Measurements from ENCODE around the gene NFKB1.

NFKB1 gene

DNA sequence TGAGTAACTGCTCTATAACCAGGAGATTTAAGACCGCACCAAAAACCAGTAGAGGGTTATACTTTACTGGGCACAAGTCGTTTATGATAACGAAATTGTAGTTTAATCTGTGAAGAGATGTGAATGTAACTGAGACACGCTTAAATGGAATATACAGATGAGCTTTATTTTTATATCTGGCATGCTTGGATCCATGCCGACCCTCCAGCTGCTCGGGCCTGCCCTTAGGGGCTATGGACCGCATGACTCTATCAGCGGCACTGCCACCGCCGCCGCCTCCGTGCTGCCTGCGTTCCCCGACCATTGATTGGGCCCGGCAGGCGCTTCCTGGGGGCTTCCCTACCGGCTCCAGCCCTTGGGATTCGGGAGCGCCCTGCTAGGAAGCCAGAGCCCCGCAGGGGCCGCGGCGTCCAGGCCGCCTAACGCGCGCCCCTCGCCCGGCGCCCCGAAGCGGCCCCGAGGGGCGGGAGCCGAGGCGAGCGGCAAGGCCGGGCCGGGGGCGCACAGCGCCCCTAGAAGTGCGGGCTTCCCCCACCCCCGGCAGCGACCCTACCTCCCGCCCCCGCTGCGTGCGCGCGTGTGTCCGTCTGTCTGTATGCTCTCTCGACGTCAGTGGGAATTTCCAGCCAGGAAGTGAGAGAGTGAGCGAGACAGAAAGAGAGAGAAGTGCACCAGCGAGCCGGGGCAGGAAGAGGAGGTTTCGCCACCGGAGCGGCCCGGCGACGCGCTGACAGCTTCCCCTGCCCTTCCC lies at the start of gene NFKB1:
Gene NFKB1 (plus strand): TSS at position 664 of the 751 bp plus-strand sequence. CDS start 24,160 bp downstream, outside the sequence.
- Histone ChIP-seq H3K27me3 (ENCODE audit: insufficient read depth, low read length) (no peaks in the 10 kb centered on the region), H3K36me3 (ENCODE audit: insufficient read depth, low read length) (no peaks in the 10 kb centered on the region), H3K27ac (ENCODE audit: low read depth, low read length, poor library complexity, severe bottlenecking) (peak within 1 kb of the TSS; percentile 89), H2AFZ (ENCODE audit: low read length) (peak within 1 kb of the TSS; percentile 44), H3K4me2 (ENCODE audit: low read length) (peak within 1 kb of the TSS; percentile 81), H3K79me2 (ENCODE audit: insufficient read depth, low read length) (peaks cover 36% of the 10 kb centered on the region), H3K9ac (ENCODE audit: low read length) (peak within 1 kb of the TSS; percentile 99), H4K20me1 (ENCODE audit: insufficient read depth, low read length) (0 out of 2 replicates have a peak, but pooled peaks cover 2% of the 10 kb centered on the region), H3K9me3 (ENCODE audit: low read length) (no peaks in the 10 kb centered on the region), H3F3A (ENCODE audit: insufficient read depth, low read length) (no peaks in the 10 kb centered on the region), H3K4me1 (ENCODE audit: insufficient read depth, low read length, severe bottlenecking) (peaks cover 47% of the 10 kb centered on the region), H3K4me3 (ENCODE audit: low read depth, low read length, poor library complexity, severe bottlenecking) (peak within 1 kb of the TSS; percentile 82), H3K9me2 (ENCODE audit: low read depth, low read length) (no peaks in the 10 kb centered on the region)
- TF ChIP-seq, protein P1, sequence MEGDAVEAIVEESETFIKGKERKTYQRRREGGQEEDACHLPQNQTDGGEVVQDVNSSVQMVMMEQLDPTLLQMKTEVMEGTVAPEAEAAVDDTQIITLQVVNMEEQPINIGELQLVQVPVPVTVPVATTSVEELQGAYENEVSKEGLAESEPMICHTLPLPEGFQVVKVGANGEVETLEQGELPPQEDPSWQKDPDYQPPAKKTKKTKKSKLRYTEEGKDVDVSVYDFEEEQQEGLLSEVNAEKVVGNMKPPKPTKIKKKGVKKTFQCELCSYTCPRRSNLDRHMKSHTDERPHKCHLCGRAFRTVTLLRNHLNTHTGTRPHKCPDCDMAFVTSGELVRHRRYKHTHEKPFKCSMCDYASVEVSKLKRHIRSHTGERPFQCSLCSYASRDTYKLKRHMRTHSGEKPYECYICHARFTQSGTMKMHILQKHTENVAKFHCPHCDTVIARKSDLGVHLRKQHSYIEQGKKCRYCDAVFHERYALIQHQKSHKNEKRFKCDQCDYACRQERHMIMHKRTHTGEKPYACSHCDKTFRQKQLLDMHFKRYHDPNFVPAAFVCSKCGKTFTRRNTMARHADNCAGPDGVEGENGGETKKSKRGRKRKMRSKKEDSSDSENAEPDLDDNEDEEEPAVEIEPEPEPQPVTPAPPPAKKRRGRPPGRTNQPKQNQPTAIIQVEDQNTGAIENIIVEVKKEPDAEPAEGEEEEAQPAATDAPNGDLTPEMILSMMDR (IDR thresholded peaks at IDR 0.05; ENCODE audit: low read length): no peak
- no peak for TF ChIP-seq EZH2 (IDR thresholded peaks at IDR 0.05; ENCODE audit: borderline replicate concordance, low read length)

GRCh38 chr4:102452854-102453253 lies 48.3 kb upstream of the NFKB1 start:
- Histone ChIP-seq H3K27me3 (ENCODE audit: insufficient read depth, low read length) (no peaks in the 10 kb centered on the region), H3K9me2 (ENCODE audit: low read depth, low read length) (no peaks in the 10 kb centered on the region), H3K79me2 (ENCODE audit: insufficient read depth, low read length) (no peaks in the 10 kb centered on the region), H3K9me3 (ENCODE audit: low read length) (no peaks in the 10 kb centered on the region), H3K4me2 (ENCODE audit: low read length) (no peak overlapping the region), H2AFZ (ENCODE audit: low read length) (no peak overlapping the region), H3K4me1 (ENCODE audit: insufficient read depth, low read length, severe bottlenecking) (no peaks in the 10 kb centered on the region), H3K4me3 (ENCODE audit: low read depth, low read length, poor library complexity, severe bottlenecking) (no peak overlapping the region), H3K9ac (ENCODE audit: low read length) (no peak overlapping the region), H3K27ac (ENCODE audit: low read depth, low read length, poor library complexity, severe bottlenecking) (no peak overlapping the region), H3F3A (ENCODE audit: insufficient read depth, low read length) (no peaks in the 10 kb centered on the region), H4K20me1 (ENCODE audit: insufficient read depth, low read length) (no peaks in the 10 kb centered on the region), H3K36me3 (ENCODE audit: insufficient read depth, low read length) (no peaks in the 10 kb centered on the region)
- no peak for TF ChIP-seq EZH2 (IDR thresholded peaks at IDR 0.05; ENCODE audit: borderline replicate concordance, low read length)
- TF ChIP-seq, protein P1 (IDR thresholded peaks at IDR 0.05; ENCODE audit: low read length): no peak

DNA sequence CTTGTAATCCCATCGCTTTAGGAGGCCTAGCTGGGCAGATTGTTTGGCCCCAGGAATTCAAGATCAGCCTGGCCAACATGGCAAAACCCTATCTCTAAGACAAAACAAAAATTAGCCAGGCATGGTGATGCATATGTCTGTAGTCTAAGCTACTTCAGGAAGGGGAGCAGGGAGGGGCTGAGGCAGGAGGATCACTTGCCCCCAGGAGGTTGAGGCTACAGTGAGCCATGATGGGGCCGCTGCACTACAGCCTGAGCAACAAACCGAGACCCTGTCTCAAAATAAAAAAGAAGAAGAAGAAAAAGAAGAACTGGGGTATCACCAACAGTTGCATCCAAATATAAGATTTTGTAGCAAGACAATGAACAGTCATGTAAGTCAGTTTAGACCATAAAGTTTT lies 47.3 kb upstream of the NFKB1 start:
- no peak overlapping the region for H3K4me3 ChIP-seq (ENCODE audit: low read depth, low read length, poor library complexity, severe bottlenecking)
- no peaks in the 10 kb centered on the region for H3F3A ChIP-seq (ENCODE audit: insufficient read depth, low read length)
- no peaks in the 10 kb centered on the region for H3K27me3 ChIP-seq (ENCODE audit: insufficient read depth, low read length)
- H3K9ac ChIP-seq (ENCODE audit: low read length): no peak overlapping the region
- H4K20me1 ChIP-seq (ENCODE audit: insufficient read depth, low read length): no peaks in the 10 kb centered on the region
- no peaks in the 10 kb centered on the region for H3K9me2 ChIP-seq (ENCODE audit: low read depth, low read length)
- H3K27ac ChIP-seq (ENCODE audit: low read depth, low read length, poor library complexity, severe bottlenecking): no peak overlapping the region
- no peaks in the 10 kb centered on the region for H3K79me2 ChIP-seq (ENCODE audit: insufficient read depth, low read length)
- no peak overlapping the region for H3K4me2 ChIP-seq (ENCODE audit: low read length)
- TF ChIP-seq, protein P1 (IDR thresholded peaks at IDR 0.05; ENCODE audit: low read length): no peak
- no peak for TF ChIP-seq EZH2 (IDR thresholded peaks at IDR 0.05; ENCODE audit: borderline replicate concordance, low read length)
- H3K4me1 ChIP-seq (ENCODE audit: insufficient read depth, low read length, severe bottlenecking): no peaks in the 10 kb centered on the region
- no peaks in the 10 kb centered on the region for H3K9me3 ChIP-seq (ENCODE audit: low read length)
- H2AFZ ChIP-seq (ENCODE audit: low read length): no peak overlapping the region
- no peaks in the 10 kb centered on the region for H3K36me3 ChIP-seq (ENCODE audit: insufficient read depth, low read length)
